Duodenal mucosa (tissue), 2 donors: Measurements from ENCODE around the gene NEK11.

ENCODE experiments used
- H3K27ac ChIP-seq: one replicate; pipeline ENCODE4 v1.7.0; 2013; ENCODE audit warnings: low read depth, low read length
- H3K27me3 ChIP-seq, 2 donors: one replicate each; pipeline ENCODE4 v1.7.0; 2013; ENCODE audit warnings: low read length in 2 of 2, control low read depth in 1 of 2; ENCODE audit not compliant: insufficient read depth in 2 of 2, control insufficient read depth in 1 of 2
- H3K36me3 ChIP-seq, 2 donors: one replicate each; pipeline ENCODE4 v1.7.0; 2013; ENCODE audit warnings: low read length in 2 of 2, control low read depth in 1 of 2; ENCODE audit not compliant: insufficient read depth in 2 of 2, control insufficient read depth in 1 of 2
- H3K4me1 ChIP-seq, 2 donors: one replicate each; pipeline ENCODE4 v1.7.0; 2013; ENCODE audit warnings: low read length in 2 of 2, control low read depth in 1 of 2; ENCODE audit not compliant: insufficient read depth in 2 of 2, control insufficient read depth in 1 of 2
- H3K4me3 ChIP-seq, 2 donors: one replicate each; pipeline ENCODE4 v1.7.0; 2013; ENCODE audit warnings: low read length in 2 of 2, low read depth in 1 of 2
- H3K9ac ChIP-seq, 2 donors: one replicate each; pipeline ENCODE4 v1.7.0; 2013; ENCODE audit warnings: low read length in 2 of 2, low read depth in 1 of 2
- H3K9me3 ChIP-seq, 2 donors: one replicate each; pipeline ENCODE4 v1.7.0; 2013; ENCODE audit warnings: low read length in 2 of 2, control low read depth in 1 of 2; ENCODE audit not compliant: control insufficient read depth in 1 of 2

The NEK11 gene

GRCh38 chr3:131007782-131008181, 18.9 kb upstream of the NEK11 start:
- H3K27me3 ChIP-seq: no peaks in the 10 kb centered on the region
- no peak overlapping the region for H3K4me3 ChIP-seq
- no peaks in the 10 kb centered on the region for H3K9me3 ChIP-seq
- peaks cover 3 to 32% of the 10 kb centered on the region in 2 donors for H3K36me3 ChIP-seq
- H3K4me1 ChIP-seq: no peaks in the 10 kb centered on the region
- no peak overlapping the region for H3K9ac ChIP-seq
- no peak overlapping the region for H3K27ac ChIP-seq

GRCh38 chr3:131008326-131008725, 18.4 kb upstream of the NEK11 start:
- Histone ChIP-seq H3K9ac (no peak overlapping the region), H3K36me3 (peaks cover 8 to 34% of the 10 kb centered on the region in 2 donors), H3K4me1 (no peaks in the 10 kb centered on the region), H3K27ac (no peak overlapping the region), H3K27me3 (no peaks in the 10 kb centered on the region), H3K9me3 (no peaks in the 10 kb centered on the region), H3K4me3 (no peak overlapping the region)

GRCh38 chr3:131009698-131010097, 17.0 kb upstream of the NEK11 start:
- no peaks in the 10 kb centered on the region for H3K9me3 ChIP-seq
- no peaks in the 10 kb centered on the region for H3K27me3 ChIP-seq
- H3K9ac ChIP-seq: no peak overlapping the region
- no peak overlapping the region for H3K27ac ChIP-seq
- H3K36me3 ChIP-seq: peaks cover 18 to 42% of the 10 kb centered on the region in 2 donors
- H3K4me1 ChIP-seq: no peaks in the 10 kb centered on the region
- no peak overlapping the region for H3K4me3 ChIP-seq

- Histone ChIP-seq H3K36me3 (peaks cover 21 to 35% of the 10 kb centered on the region in 2 donors), H3K9ac (no peak overlapping the region), H3K4me1 (peaks cover 4 to 20% of the 10 kb centered on the region in 2 donors)
Measured at GRCh38 chr3:131018970-131019369, 7.7 kb upstream of the NEK11 start.

GRCh38 chr3:131020122-131020693, 6.5 kb upstream of the NEK11 start:
- Histone ChIP-seq H3K9me3 (no peaks in the 10 kb centered on the region), H3K27me3 (no peaks in the 10 kb centered on the region), H3K36me3 (peaks cover 22 to 26% of the 10 kb centered on the region in 2 donors), H3K4me3 (no peak overlapping the region), H3K9ac (no peak overlapping the region), H3K4me1 (peaks cover 13 to 29% of the 10 kb centered on the region in 2 donors), H3K27ac (no peak overlapping the region)

More at GRCh38 chr3:131018970-131019369, 7.7 kb upstream of the NEK11 start:
- Histone ChIP-seq H3K27ac (no peak overlapping the region), H3K4me3 (no peak overlapping the region), H3K9me3 (no peaks in the 10 kb centered on the region), H3K27me3 (no peaks in the 10 kb centered on the region)

GRCh38 chr3:131025539-131025938, 1.1 kb upstream of the NEK11 start:
- H3K9me3 ChIP-seq: no peaks in the 10 kb centered on the region
- H3K4me1 ChIP-seq: peaks cover 21 to 33% of the 10 kb centered on the region in 2 donors
- H3K9ac ChIP-seq: peak overlapping the region; percentile 91 to 96
- no peak overlapping the region for H3K27ac ChIP-seq
- H3K36me3 ChIP-seq: peaks cover 0 to 10% of the 10 kb centered on the region in 2 donors
- peak overlapping the region; percentile 96 to 98 for H3K4me3 ChIP-seq
- no peaks in the 10 kb centered on the region for H3K27me3 ChIP-seq

GRCh38 chr3:131028844-131029243, 2.2 kb downstream of the NEK11 start:
- no peaks in the 10 kb centered on the region for H3K27me3 ChIP-seq
- peaks cover 21 to 22% of the 10 kb centered on the region in 2 donors for H3K4me1 ChIP-seq
- no peak overlapping the region for H3K27ac ChIP-seq
- no peak overlapping the region for H3K9ac ChIP-seq
- peaks cover 0 to 6% of the 10 kb centered on the region in 2 donors for H3K36me3 ChIP-seq
- no peak overlapping the region for H3K4me3 ChIP-seq
- H3K9me3 ChIP-seq: no peaks in the 10 kb centered on the region

GRCh38 chr3:131031660-131032059, 5.0 kb downstream of the NEK11 start:
- Histone ChIP-seq H3K27me3 (no peaks in the 10 kb centered on the region), H3K27ac (no peak overlapping the region), H3K9ac (no peak overlapping the region), H3K4me3 (no peak overlapping the region), H3K9me3 (no peaks in the 10 kb centered on the region), H3K36me3 (no peaks in the 10 kb centered on the region), H3K4me1 (peaks cover 0 to 4% of the 10 kb centered on the region in 2 donors)

GRCh38 chr3:131033480-131034080, 6.9 kb downstream of the NEK11 start:
- Histone ChIP-seq H3K9me3 (no peaks in the 10 kb centered on the region), H3K27ac (no peak overlapping the region), H3K4me3 (no peak overlapping the region), H3K27me3 (no peaks in the 10 kb centered on the region), H3K9ac (no peak overlapping the region), H3K36me3 (no peaks in the 10 kb centered on the region), H3K4me1 (no peaks in the 10 kb centered on the region)

GRCh38 chr3:131036200-131036816, 9.6 kb downstream of the NEK11 start:
- H3K27me3 ChIP-seq: no peaks in the 10 kb centered on the region
- no peaks in the 10 kb centered on the region for H3K36me3 ChIP-seq
- H3K9ac ChIP-seq: no peak overlapping the region
- H3K9me3 ChIP-seq: no peaks in the 10 kb centered on the region
- no peak overlapping the region for H3K27ac ChIP-seq
- no peak overlapping the region for H3K4me3 ChIP-seq
- H3K4me1 ChIP-seq: no peaks in the 10 kb centered on the region
